ENCODE data around the gene CFL2.

- no peak for TF ChIP-seq GATA2 (IDR thresholded peaks at IDR 0.05; ENCODE audit: low read depth, low read length)
- no peak for TF ChIP-seq GATA3 (IDR thresholded peaks at IDR 0.05; ENCODE audit: low read depth, low read length)
Observed at GRCh38 chr14:34688470-34689206, 25.8 kb downstream of the CFL2 start.
